ENCODE data around the gene STRN3. TPM values are rescaled to one million over a fixed set of nuclear protein-coding genes. Genes with fewer than 3 reads are reported as not detected.
A peak's percentile ranks its signal among the peaks of the same experiment; 100 is the strongest.
"Not testable (repeated sequence)": the region's sequence is repeated elsewhere in the genome, so short reads cannot be mapped to it uniquely, and the experiment has no call there.

STRN3 gene
- 10 to 100 TPM; 27.9 to 54.3 (median 37.1) TPM for total RNA-seq

- 0% methylated on average over 1 of the region's 31 CpGs; no CpG with 5 or more reads in 9 of the 10 experiments for WGBS, 10 experiments
- Histone ChIP-seq H3K4me3 (peak within 1 kb of the TSS; percentile 63 to 99 (median 80)), H3K27ac (peak within 1 kb of the TSS; percentile 94 to 98), H3K4me1 (replicated peaks in 1 of 2) (peaks cover 0 to 5% of the 10 kb centered on the region in 2 donors)
- ATAC-seq (replicated peaks in 6 of 8): peak in 2 of 8 experiments; percentile 43 to 44
- in situ Hi-C loops (cut with MboI; ENCODE audit: low pct_unique_long_range_greater_than_20kb in 2 of 9, low sequenced_read_pairs in 9 of 9, unreplicated experiment in 9 of 9): no loop called here
Observed at GRCh38 chr14:31026077-31026449, at the start of gene STRN3. STRN3 (minus strand) TSS chr14:31026379; CDS start chr14:31026185, 194 bp downstream.

- WGBS, 10 experiments: 83 to 100% (median 96%) methylated on average over 1 to 2 of the region's 2 CpGs; no CpG with 5 or more reads in 1 of the 10 experiments
- H3K27ac ChIP-seq: no peak overlapping the region
- no peak overlapping the region for H3K4me3 ChIP-seq
- no peak for ATAC-seq (replicated peaks in 6 of 8)
- no peaks in the 10 kb centered on the region for H3K4me1 ChIP-seq (replicated peaks in 1 of 2)
- in situ Hi-C loops (cut with MboI; ENCODE audit: low pct_unique_long_range_greater_than_20kb in 2 of 9, low sequenced_read_pairs in 9 of 9, unreplicated experiment in 9 of 9): loop anchor here in 2 of 9 experiments (25.0 kb wide), 1 partner anchor 88 kb away; no protein-coding TSS in a partner anchor
Observed at GRCh38 chr14:31075144-31075543, 49.0 kb upstream of the STRN3 start.

GRCh38 chr14:31071151-31071550, 45.0 kb upstream of the STRN3 start:
- in situ Hi-C loops (cut with MboI; ENCODE audit: low pct_unique_long_range_greater_than_20kb in 2 of 9, low sequenced_read_pairs in 9 of 9, unreplicated experiment in 9 of 9): no loop called here
- H3K27ac ChIP-seq: no peak overlapping the region
- no peak overlapping the region for H3K4me3 ChIP-seq
- no peak for ATAC-seq (replicated peaks in 6 of 8)
- 60 to 100% methylated on average over 1 to 2 of the region's 2 CpGs; no CpG with 5 or more reads in 8 of the 10 experiments for WGBS, 10 experiments
- no peaks in the 10 kb centered on the region for H3K4me1 ChIP-seq (replicated peaks in 1 of 2)

- in situ Hi-C loops (cut with MboI; ENCODE audit: low pct_unique_long_range_greater_than_20kb in 2 of 9, low sequenced_read_pairs in 9 of 9, unreplicated experiment in 9 of 9): no loop called here
- H3K4me1 ChIP-seq (replicated peaks in 1 of 2): no peaks in the 10 kb centered on the region
- 57 to 100% (median 86%) methylated on average over 1 of the region's 5 CpGs; no CpG with 5 or more reads in 5 of the 10 experiments for WGBS, 10 experiments
- no peak overlapping the region for H3K27ac ChIP-seq
- no peak for ATAC-seq (replicated peaks in 6 of 8)
- H3K4me3 ChIP-seq: no peak overlapping the region
Observed at GRCh38 chr14:31070431-31070830, 44.3 kb upstream of the STRN3 start.

- no peak for ATAC-seq (replicated peaks in 6 of 8)
- H3K4me1 ChIP-seq (replicated peaks in 1 of 2): no peaks in the 10 kb centered on the region
- in situ Hi-C loops (cut with MboI; ENCODE audit: low pct_unique_long_range_greater_than_20kb in 2 of 9, low sequenced_read_pairs in 9 of 9, unreplicated experiment in 9 of 9): no loop called here
- 60 to 100% (median 95%) methylated on average over 1 to 3 of the region's 3 CpGs; no CpG with 5 or more reads in 2 of the 10 experiments for WGBS, 10 experiments
- no peak overlapping the region for H3K27ac ChIP-seq
- H3K4me3 ChIP-seq: no peak overlapping the region
Observed at GRCh38 chr14:31069343-31069742, 43.2 kb upstream of the STRN3 start.

- ATAC-seq (replicated peaks in 6 of 8): peak in 1 of 8 experiments; percentile 49
- in situ Hi-C loops (cut with MboI; ENCODE audit: low pct_unique_long_range_greater_than_20kb in 2 of 9, low sequenced_read_pairs in 9 of 9, unreplicated experiment in 9 of 9): no loop called here
- no peak overlapping the region for H3K27ac ChIP-seq
- 86 to 100% (median 100%) methylated on average over 1 of the region's 1 CpG; no CpG with 5 or more reads in 2 of the 10 experiments for WGBS, 10 experiments
- no peaks in the 10 kb centered on the region for H3K4me1 ChIP-seq (replicated peaks in 1 of 2)
- H3K4me3 ChIP-seq: no peak overlapping the region
Observed at GRCh38 chr14:31068235-31068634, 42.1 kb upstream of the STRN3 start.

- in situ Hi-C loops (cut with MboI; ENCODE audit: low pct_unique_long_range_greater_than_20kb in 2 of 9, low sequenced_read_pairs in 9 of 9, unreplicated experiment in 9 of 9); H3K4me3 ChIP-seq; ATAC-seq (replicated peaks in 6 of 8); H3K27ac ChIP-seq; H3K4me1 ChIP-seq (replicated peaks in 1 of 2): not testable (repeated sequence)
- WGBS, 10 experiments: 80 to 100% (median 100%) methylated on average over 1 to 3 of the region's 8 CpGs; no CpG with 5 or more reads in 3 of the 10 experiments
Observed at GRCh38 chr14:31062908-31063307, 36.7 kb upstream of the STRN3 start.

- ATAC-seq (replicated peaks in 6 of 8): peak in 6 of 8 experiments; percentile 23 to 53 (median 44)
- no peaks in the 10 kb centered on the region for H3K4me1 ChIP-seq (replicated peaks in 1 of 2)
- no peak overlapping the region for H3K27ac ChIP-seq
- no peak overlapping the region for H3K4me3 ChIP-seq
- in situ Hi-C loops (cut with MboI; ENCODE audit: low pct_unique_long_range_greater_than_20kb in 2 of 9, low sequenced_read_pairs in 9 of 9, unreplicated experiment in 9 of 9): no loop called here
- WGBS, 10 experiments: 30 to 100% (median 79%) methylated on average over 2 to 6 of the region's 6 CpGs; no CpG with 5 or more reads in 2 of the 10 experiments
Observed at GRCh38 chr14:31060253-31060875, 34.2 kb upstream of the STRN3 start.

GRCh38 chr14:31059152-31059924, 33.2 kb upstream of the STRN3 start:
- H3K27ac ChIP-seq: no peak overlapping the region
- no peak overlapping the region for H3K4me3 ChIP-seq
- peak in 3 of 8 experiments; percentile 82 to 97 (median 94) for ATAC-seq (replicated peaks in 6 of 8)
- 13 to 100% (median 75%) methylated on average over 1 of the region's 1 CpG; no CpG with 5 or more reads in 3 of the 10 experiments for WGBS, 10 experiments
- no peaks in the 10 kb centered on the region for H3K4me1 ChIP-seq (replicated peaks in 1 of 2)
- in situ Hi-C loops (cut with MboI; ENCODE audit: low pct_unique_long_range_greater_than_20kb in 2 of 9, low sequenced_read_pairs in 9 of 9, unreplicated experiment in 9 of 9): no loop called here

- in situ Hi-C loops (cut with MboI; ENCODE audit: low pct_unique_long_range_greater_than_20kb in 2 of 9, low sequenced_read_pairs in 9 of 9, unreplicated experiment in 9 of 9): no loop called here
- H3K27ac ChIP-seq: no peak overlapping the region
Observed at GRCh38 chr14:31057701-31058364, 31.7 kb upstream of the STRN3 start.

GRCh38 chr14:31057035-31057434, 30.9 kb upstream of the STRN3 start:
- H3K27ac ChIP-seq: no peak overlapping the region
- no peak for ATAC-seq (replicated peaks in 6 of 8)
- H3K4me1 ChIP-seq (replicated peaks in 1 of 2): no peaks in the 10 kb centered on the region
- no peak overlapping the region for H3K4me3 ChIP-seq
- in situ Hi-C loops (cut with MboI; ENCODE audit: low pct_unique_long_range_greater_than_20kb in 2 of 9, low sequenced_read_pairs in 9 of 9, unreplicated experiment in 9 of 9): no loop called here
- 60 to 100% (median 100%) methylated on average over 1 of the region's 1 CpG; no CpG with 5 or more reads in 7 of the 10 experiments for WGBS, 10 experiments

More at GRCh38 chr14:31057701-31058364, 31.7 kb upstream of the STRN3 start:
- no peak overlapping the region for H3K4me3 ChIP-seq
- H3K4me1 ChIP-seq (replicated peaks in 1 of 2): no peaks in the 10 kb centered on the region
- no peak for ATAC-seq (replicated peaks in 6 of 8)
- WGBS, 10 experiments: 78 to 100% (median 99%) methylated on average over 1 to 10 of the region's 12 CpGs; no CpG with 5 or more reads in 2 of the 10 experiments

GRCh38 chr14:31052905-31053586, 26.9 kb upstream of the STRN3 start:
- WGBS, 10 experiments: 30 to 100% (median 94%) methylated on average over 1 to 8 of the region's 9 CpGs
- ATAC-seq (replicated peaks in 6 of 8); in situ Hi-C loops (cut with MboI; ENCODE audit: low pct_unique_long_range_greater_than_20kb in 2 of 9, low sequenced_read_pairs in 9 of 9, unreplicated experiment in 9 of 9); H3K27ac ChIP-seq; H3K4me3 ChIP-seq; H3K4me1 ChIP-seq (replicated peaks in 1 of 2): not testable (repeated sequence)

Data from motor neuron (in vitro differentiated cells).